SK-N-SH treated with all-trans-retinoic acid at 6 μM for 48 hours (cell line): ENCODE data around the gene PRICKLE3.
"Not testable (repeated sequence)": the region's sequence is repeated elsewhere in the genome, so short reads cannot be mapped to it uniquely, and the experiment has no call there.

Experiments used
- OSR1 ChIP-seq: fragments of 250-450 bp; sonication (Bioruptor Pico); IDR thresholded peaks from 2 replicates; pipeline ENCODE4 v1.8.0; 2022; ENCODE audit warnings: moderate library complexity, mild to moderate bottlenecking, inconsistent platforms
- RARB ChIP-seq: fragments of 250-450 bp; sonication (Bioruptor Pico); IDR thresholded peaks from 2 replicates; pipeline ENCODE4 v1.8.0; 2021; ENCODE audit warnings: mild to moderate bottlenecking, moderate library complexity
- TCF4 ChIP-seq: fragments of 250-450 bp; sonication (Bioruptor Pico); IDR thresholded peaks from 2 replicates; pipeline ENCODE4 v1.8.0; 2021; ENCODE audit warnings: mild to moderate bottlenecking, moderate library complexity, borderline replicate concordance
- ZFP3 ChIP-seq: fragments of 250-450 bp; sonication (Bioruptor Pico); IDR thresholded peaks from 2 replicates; pipeline ENCODE4 v1.5.0; 2020; ENCODE audit warnings: mild to moderate bottlenecking, moderate library complexity
- ZNF565 ChIP-seq: fragments of 450-650 bp; formaldehyde crosslinking; conservative IDR thresholded peaks from 2 replicates; pipeline ENCODE4 v1.5.0; 2020; ENCODE audit warnings: low read depth, mild to moderate bottlenecking, moderate library complexity
- ZNF70 ChIP-seq: fragments of 450-650 bp; formaldehyde crosslinking; IDR thresholded peaks from 2 replicates; pipeline ENCODE4 v1.5.0; 2020; ENCODE audit warnings: mild to moderate bottlenecking, moderate library complexity
- TF ChIP-seq, protein P1 (sequence below): fragments of 250-450 bp; sonication (Bioruptor Pico); IDR thresholded peaks from 2 replicates; pipeline ENCODE4 v1.5.1; 2020; ENCODE audit warnings: low read depth, mild to moderate bottlenecking, moderate library complexity
- TF ChIP-seq, protein P2 (sequence below): fragments of 250-450 bp; sonication (Bioruptor Pico); IDR thresholded peaks from 2 replicates; pipeline ENCODE4 v1.8.0; 2020; ENCODE audit warnings: mild to moderate bottlenecking, moderate library complexity, borderline replicate concordance
- TF ChIP-seq, protein P3 (sequence below): fragments of 250-450 bp; sonication (Bioruptor Pico); IDR thresholded peaks from 2 replicates; pipeline ENCODE4 v1.5.0; 2020; ENCODE audit warnings: mild to moderate bottlenecking, moderate library complexity

DNA sequence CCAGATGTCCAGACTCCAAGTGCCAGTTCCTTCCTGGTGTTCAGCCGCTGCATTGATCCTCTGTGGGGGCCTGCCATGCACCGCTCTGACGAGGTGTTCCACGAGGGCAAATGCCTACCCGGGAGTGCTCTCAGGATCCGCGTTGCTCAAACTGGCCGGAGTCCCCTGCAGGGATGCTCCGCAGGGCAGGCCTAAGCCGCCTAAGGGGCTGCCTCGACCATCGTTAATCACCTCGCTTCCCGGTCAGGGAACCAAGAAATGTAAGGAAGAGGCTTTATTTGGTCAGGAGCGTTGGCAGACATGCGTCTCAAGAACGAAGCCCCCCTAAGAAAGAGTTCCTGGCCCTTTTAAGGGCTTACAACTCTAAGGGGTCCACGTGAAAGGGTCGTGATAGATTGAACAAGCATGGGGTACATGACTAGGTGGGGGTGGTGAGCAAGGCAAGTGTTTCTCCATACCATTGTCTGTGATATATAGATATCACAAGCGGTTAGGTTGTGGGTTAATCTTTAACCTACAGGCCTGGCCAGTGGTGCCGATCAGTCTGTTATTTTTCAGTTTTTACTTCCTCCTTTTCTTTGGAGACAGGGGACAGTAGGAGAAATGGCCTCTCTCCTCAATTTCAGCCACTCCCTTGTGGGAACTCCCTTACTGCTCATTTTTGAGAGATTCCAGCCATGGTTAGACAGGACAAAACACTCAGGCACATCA lies 37.6 kb downstream of the PRICKLE3 start:
- TF ChIP-seq ZFP3, RARB, TCF4, OSR1, ZNF565, ZNF70 (CRISPR knock-in tag): not testable (repeated sequence)
- TF ChIP-seq, protein P1, sequence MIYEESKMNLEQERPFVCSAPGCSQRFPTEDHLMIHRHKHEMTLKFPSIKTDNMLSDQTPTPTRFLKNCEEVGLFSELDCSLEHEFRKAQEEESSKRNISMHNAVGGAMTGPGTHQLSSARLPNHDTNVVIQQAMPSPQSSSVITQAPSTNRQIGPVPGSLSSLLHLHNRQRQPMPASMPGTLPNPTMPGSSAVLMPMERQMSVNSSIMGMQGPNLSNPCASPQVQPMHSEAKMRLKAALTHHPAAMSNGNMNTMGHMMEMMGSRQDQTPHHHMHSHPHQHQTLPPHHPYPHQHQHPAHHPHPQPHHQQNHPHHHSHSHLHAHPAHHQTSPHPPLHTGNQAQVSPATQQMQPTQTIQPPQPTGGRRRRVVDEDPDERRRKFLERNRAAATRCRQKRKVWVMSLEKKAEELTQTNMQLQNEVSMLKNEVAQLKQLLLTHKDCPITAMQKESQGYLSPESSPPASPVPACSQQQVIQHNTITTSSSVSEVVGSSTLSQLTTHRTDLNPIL (CRISPR knock-in tag) = not testable (repeated sequence)
- TF ChIP-seq, protein P2, sequence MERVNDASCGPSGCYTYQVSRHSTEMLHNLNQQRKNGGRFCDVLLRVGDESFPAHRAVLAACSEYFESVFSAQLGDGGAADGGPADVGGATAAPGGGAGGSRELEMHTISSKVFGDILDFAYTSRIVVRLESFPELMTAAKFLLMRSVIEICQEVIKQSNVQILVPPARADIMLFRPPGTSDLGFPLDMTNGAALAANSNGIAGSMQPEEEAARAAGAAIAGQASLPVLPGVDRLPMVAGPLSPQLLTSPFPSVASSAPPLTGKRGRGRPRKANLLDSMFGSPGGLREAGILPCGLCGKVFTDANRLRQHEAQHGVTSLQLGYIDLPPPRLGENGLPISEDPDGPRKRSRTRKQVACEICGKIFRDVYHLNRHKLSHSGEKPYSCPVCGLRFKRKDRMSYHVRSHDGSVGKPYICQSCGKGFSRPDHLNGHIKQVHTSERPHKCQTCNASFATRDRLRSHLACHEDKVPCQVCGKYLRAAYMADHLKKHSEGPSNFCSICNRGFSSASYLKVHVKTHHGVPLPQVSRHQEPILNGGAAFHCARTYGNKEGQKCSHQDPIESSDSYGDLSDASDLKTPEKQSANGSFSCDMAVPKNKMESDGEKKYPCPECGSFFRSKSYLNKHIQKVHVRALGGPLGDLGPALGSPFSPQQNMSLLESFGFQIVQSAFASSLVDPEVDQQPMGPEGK (CRISPR knock-in tag) = not testable (repeated sequence)
- TF ChIP-seq, protein P3, sequence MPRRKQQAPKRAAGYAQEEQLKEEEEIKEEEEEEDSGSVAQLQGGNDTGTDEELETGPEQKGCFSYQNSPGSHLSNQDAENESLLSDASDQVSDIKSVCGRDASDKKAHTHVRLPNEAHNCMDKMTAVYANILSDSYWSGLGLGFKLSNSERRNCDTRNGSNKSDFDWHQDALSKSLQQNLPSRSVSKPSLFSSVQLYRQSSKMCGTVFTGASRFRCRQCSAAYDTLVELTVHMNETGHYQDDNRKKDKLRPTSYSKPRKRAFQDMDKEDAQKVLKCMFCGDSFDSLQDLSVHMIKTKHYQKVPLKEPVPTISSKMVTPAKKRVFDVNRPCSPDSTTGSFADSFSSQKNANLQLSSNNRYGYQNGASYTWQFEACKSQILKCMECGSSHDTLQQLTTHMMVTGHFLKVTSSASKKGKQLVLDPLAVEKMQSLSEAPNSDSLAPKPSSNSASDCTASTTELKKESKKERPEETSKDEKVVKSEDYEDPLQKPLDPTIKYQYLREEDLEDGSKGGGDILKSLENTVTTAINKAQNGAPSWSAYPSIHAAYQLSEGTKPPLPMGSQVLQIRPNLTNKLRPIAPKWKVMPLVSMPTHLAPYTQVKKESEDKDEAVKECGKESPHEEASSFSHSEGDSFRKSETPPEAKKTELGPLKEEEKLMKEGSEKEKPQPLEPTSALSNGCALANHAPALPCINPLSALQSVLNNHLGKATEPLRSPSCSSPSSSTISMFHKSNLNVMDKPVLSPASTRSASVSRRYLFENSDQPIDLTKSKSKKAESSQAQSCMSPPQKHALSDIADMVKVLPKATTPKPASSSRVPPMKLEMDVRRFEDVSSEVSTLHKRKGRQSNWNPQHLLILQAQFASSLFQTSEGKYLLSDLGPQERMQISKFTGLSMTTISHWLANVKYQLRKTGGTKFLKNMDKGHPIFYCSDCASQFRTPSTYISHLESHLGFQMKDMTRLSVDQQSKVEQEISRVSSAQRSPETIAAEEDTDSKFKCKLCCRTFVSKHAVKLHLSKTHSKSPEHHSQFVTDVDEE (CRISPR knock-in tag) = not testable (repeated sequence)
